Parathyroid adenoma (tissue), 2 donors: ENCODE measurements around the gene GPAT2.
"Not testable (repeated sequence)": the region's sequence is repeated elsewhere in the genome, so short reads cannot be mapped to it uniquely, and the experiment has no call there.

Experiments used
- H2AFZ ChIP-seq: fragments of 300-600 bp; sonication (generic); one replicate; pipeline ENCODE4 v1.7.0; 2017; ENCODE audit warnings: antibody characterized with exemption, mild to moderate bottlenecking
- H3K27ac ChIP-seq: fragments of 300-600 bp; sonication (generic); one replicate; pipeline ENCODE4 v1.7.0; 2017
- H3K27me3 ChIP-seq: fragments of 300-600 bp; sonication (generic); one replicate; pipeline ENCODE4 v1.7.0; 2017; ENCODE audit warnings: low read length; ENCODE audit not compliant: control insufficient read depth, insufficient read depth
- H3K36me3 ChIP-seq: fragments of 300-600 bp; sonication (generic); one replicate; pipeline ENCODE4 v1.7.0; 2017; ENCODE audit warnings: low read length; ENCODE audit not compliant: control insufficient read depth, insufficient read depth
- H3K4me1 ChIP-seq: fragments of 300-600 bp; sonication (generic); one replicate; pipeline ENCODE4 v1.7.0; 2017; ENCODE audit warnings: control low read depth
- H3K4me2 ChIP-seq: fragments of 300-600 bp; sonication (generic); one replicate; pipeline ENCODE4 v1.7.0; 2017; ENCODE audit warnings: low read length
- H3K4me3 ChIP-seq: fragments of 300-600 bp; sonication (generic); one replicate; pipeline ENCODE4 v1.7.0; 2017; ENCODE audit warnings: low read depth, low read length
- H3K79me2 ChIP-seq: fragments of 300-600 bp; sonication (generic); one replicate; pipeline ENCODE4 v1.7.0; 2017; ENCODE audit warnings: control low read depth
- H3K9ac ChIP-seq: fragments of 300-600 bp; sonication (generic); one replicate; pipeline ENCODE4 v1.7.0; 2017; ENCODE audit warnings: mild to moderate bottlenecking
- H3K9me3 ChIP-seq: fragments of 300-600 bp; sonication (generic); one replicate; pipeline ENCODE4 v1.7.0; 2017; ENCODE audit warnings: low read length; ENCODE audit not compliant: control insufficient read depth
- TF ChIP-seq, protein P1 (sequence below): fragments of 300-600 bp; sonication (generic); IDR thresholded peaks from one replicate; pipeline ENCODE4 v1.7.0; 2017; ENCODE audit warnings: antibody characterized with exemption, mild to moderate bottlenecking
- donor health status: primary hyperparathyroidism.

The GPAT2 gene

DNA sequence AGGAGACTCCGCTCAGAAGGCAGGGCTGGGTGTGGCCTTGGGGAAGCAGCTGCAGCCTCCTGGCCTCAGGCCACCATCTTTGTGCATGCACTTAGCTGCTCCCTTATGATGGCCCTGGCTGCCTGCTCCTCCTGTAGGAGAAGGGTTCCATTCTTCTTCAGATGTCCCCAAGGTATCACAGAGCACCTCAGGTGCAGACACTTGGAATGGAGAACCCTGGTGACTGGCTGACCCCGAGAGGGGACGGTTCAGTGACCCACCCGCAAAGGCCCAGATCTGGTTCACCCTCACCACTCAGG, 9.6 kb downstream of the GPAT2 start:
- TF ChIP-seq, protein P1, sequence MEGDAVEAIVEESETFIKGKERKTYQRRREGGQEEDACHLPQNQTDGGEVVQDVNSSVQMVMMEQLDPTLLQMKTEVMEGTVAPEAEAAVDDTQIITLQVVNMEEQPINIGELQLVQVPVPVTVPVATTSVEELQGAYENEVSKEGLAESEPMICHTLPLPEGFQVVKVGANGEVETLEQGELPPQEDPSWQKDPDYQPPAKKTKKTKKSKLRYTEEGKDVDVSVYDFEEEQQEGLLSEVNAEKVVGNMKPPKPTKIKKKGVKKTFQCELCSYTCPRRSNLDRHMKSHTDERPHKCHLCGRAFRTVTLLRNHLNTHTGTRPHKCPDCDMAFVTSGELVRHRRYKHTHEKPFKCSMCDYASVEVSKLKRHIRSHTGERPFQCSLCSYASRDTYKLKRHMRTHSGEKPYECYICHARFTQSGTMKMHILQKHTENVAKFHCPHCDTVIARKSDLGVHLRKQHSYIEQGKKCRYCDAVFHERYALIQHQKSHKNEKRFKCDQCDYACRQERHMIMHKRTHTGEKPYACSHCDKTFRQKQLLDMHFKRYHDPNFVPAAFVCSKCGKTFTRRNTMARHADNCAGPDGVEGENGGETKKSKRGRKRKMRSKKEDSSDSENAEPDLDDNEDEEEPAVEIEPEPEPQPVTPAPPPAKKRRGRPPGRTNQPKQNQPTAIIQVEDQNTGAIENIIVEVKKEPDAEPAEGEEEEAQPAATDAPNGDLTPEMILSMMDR = no peak
- H3K4me3 ChIP-seq = no peak overlapping the region
- no peaks in the 10 kb centered on the region for H3K4me1 ChIP-seq
- H3K4me2 ChIP-seq = no peak overlapping the region
- H3K79me2 ChIP-seq = no peaks in the 10 kb centered on the region
- H3K36me3 ChIP-seq = no peaks in the 10 kb centered on the region
- H3K9ac ChIP-seq = no peak overlapping the region
- no peak overlapping the region for H3K27ac ChIP-seq
- H3K9me3 ChIP-seq = no peaks in the 10 kb centered on the region
- no peaks in the 10 kb centered on the region for H3K27me3 ChIP-seq
- H2AFZ ChIP-seq = no peak overlapping the region

DNA sequence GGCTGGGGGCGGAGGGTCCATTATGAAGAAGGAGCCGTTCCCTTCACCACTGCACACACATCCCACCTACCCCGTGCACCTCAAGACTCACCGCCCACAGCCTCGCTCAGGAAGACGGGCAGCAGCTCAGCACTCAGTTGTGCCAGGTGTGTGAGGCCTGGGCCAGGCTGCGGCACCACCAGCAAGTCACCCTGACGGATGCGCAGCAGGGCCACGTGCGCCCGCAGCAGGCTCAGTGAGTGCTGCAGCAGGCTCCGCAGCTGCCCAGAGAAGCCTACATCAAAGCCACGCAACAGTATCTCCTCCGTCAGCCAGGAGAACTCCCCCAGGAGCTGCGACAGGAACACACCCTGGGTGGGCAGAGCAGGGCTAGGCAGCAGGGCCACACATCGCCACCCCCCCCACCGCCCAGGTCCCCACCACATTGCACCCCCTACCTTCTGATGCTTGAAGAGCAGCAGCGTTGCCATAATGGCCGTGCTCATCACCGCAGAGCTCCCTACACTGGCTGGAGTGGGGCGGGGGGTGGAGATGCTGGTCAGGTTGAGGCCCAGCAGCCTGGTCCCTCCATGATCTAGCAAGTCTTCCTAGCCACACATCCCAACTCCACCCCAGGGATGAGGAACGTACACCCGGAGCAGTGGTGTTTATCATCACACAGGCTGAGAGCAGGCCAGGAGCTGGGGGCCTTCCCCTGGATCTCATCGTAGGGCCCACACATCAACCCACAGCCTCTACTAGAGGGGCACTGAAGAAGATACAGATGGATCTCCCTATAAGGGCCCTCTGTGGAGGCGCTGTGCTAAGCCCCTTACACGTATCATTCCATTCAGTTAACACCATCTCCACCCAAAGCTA, 10.2 kb downstream of the GPAT2 start:
- TF ChIP-seq, protein P1 = no peak
- no peaks in the 10 kb centered on the region for H3K27me3 ChIP-seq
- H3K4me3 ChIP-seq = no peak overlapping the region
- no peak overlapping the region for H2AFZ ChIP-seq
- no peak overlapping the region for H3K9ac ChIP-seq
- H3K79me2 ChIP-seq = no peaks in the 10 kb centered on the region
- H3K27ac ChIP-seq = no peak overlapping the region
- H3K4me2 ChIP-seq = no peak overlapping the region
- no peaks in the 10 kb centered on the region for H3K36me3 ChIP-seq
- H3K4me1 ChIP-seq = no peaks in the 10 kb centered on the region
- no peaks in the 10 kb centered on the region for H3K9me3 ChIP-seq

DNA sequence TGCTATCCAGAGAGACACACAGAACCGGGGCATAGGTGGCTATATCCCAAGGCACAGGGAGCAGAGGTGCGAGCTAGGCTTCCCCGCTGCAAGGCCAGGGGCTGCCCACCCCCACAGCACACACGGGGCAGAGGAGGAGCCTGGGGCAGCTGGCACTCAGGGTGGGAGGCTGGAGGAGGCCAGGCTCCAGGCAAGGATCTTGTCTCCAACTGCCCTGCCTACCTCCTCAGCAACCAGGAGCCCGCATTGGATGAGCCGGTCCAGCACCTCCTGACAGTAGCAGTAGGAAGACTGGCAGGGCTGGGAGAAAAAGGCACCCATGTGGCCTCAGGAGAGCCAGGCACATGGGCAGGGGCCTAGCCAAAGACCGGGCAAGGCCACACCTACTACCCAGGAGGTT, 11.0 kb downstream of the GPAT2 start:
- not testable (repeated sequence) for H3K27me3 ChIP-seq, H3K36me3 ChIP-seq, H2AFZ ChIP-seq, H3K4me1 ChIP-seq, H3K4me2 ChIP-seq, H3K79me2 ChIP-seq, H3K9ac ChIP-seq, H3K27ac ChIP-seq, H3K4me3 ChIP-seq, H3K9me3 ChIP-seq

DNA sequence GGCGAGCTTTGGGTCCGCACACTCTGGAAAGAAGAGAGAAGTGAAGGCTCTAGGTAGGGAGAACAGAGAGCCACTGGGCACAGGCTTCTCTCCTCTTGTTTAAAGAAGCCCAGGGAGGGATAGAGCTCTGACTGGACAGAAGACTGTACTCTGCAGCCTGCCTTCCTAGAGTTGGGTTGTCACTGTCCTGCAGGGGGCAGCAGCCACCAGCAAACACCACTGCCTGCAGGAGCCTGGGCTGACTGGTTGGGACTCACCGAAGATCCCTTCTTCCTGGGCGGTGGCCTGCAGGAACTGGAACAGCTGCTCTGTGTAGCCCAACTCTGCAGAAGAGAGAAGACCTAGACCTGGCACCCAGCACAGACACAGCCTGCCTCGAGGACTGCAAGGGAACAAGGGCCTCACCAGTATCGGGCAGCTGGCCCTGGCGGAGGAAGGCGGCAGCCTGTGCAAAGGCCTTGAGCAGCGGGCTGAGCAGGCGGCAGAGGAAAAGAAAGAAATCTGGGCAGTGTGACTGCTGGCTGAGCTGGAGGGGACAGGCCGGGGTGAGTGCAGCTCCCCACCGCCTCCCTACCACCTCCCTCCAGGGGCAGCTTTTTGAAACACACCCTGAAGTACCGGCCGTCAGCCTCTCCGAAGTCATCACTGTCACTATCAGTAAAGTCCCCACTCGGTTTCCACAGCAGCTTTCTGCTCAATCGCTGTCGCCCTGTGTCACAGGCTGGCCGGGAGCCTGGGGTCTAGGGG, 11.8 kb downstream of the GPAT2 start:
- H3K9ac ChIP-seq, H2AFZ ChIP-seq, H3K9me3 ChIP-seq, H3K36me3 ChIP-seq, H3K27ac ChIP-seq, H3K27me3 ChIP-seq, H3K4me2 ChIP-seq, H3K4me3 ChIP-seq, H3K4me1 ChIP-seq, H3K79me2 ChIP-seq: not testable (repeated sequence)
- TF ChIP-seq, protein P1 = peak; percentile 84

DNA sequence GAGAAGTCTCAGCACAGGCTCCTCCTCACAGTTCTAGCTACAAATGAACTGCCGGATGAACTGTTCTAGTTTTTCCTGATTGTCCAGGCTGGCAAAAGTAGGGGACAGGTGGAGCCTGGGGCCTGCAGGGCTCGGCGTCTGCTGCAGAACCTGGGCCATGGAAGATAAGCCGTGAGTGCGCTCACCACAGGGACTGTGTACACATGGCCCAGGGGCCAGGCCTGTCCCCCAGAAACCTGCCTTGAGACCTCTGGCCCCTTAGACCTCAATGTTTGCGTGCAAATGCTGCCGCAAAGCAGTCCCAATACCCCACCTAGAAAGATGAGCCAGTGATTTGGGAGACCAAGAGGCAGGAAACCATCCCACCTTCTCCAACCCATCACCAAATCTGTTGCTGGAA, 12.6 kb downstream of the GPAT2 start:
- not testable (repeated sequence) for H3K27me3 ChIP-seq, H3K9me3 ChIP-seq, H3K36me3 ChIP-seq, H2AFZ ChIP-seq, H3K4me2 ChIP-seq, H3K27ac ChIP-seq, H3K4me1 ChIP-seq, H3K79me2 ChIP-seq, H3K9ac ChIP-seq, H3K4me3 ChIP-seq

DNA sequence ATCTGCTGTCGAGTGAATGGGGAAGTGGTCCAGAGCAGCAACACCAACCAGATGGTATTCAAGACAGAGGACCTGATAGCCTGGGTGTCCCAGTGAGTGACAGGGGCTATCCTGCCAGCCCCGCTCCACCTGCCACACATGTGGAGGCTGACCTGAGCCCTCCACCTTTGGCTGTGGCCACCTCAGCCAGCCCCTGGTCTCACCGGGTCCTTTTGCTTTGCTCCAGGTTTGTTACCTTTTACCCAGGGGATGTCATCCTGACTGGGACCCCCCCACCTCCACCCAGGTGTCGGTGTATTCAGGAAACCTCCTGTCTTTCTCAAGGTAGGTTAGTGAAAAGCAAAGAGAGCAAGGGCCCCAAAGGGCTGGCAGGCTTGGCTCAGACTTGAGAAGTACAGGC, 13.6 kb downstream of the GPAT2 start:
- not testable (repeated sequence) for H3K9me3 ChIP-seq, H3K4me1 ChIP-seq, H3K27me3 ChIP-seq, H2AFZ ChIP-seq, H3K79me2 ChIP-seq, H3K36me3 ChIP-seq, H3K4me3 ChIP-seq, H3K9ac ChIP-seq, H3K4me2 ChIP-seq, H3K27ac ChIP-seq

DNA sequence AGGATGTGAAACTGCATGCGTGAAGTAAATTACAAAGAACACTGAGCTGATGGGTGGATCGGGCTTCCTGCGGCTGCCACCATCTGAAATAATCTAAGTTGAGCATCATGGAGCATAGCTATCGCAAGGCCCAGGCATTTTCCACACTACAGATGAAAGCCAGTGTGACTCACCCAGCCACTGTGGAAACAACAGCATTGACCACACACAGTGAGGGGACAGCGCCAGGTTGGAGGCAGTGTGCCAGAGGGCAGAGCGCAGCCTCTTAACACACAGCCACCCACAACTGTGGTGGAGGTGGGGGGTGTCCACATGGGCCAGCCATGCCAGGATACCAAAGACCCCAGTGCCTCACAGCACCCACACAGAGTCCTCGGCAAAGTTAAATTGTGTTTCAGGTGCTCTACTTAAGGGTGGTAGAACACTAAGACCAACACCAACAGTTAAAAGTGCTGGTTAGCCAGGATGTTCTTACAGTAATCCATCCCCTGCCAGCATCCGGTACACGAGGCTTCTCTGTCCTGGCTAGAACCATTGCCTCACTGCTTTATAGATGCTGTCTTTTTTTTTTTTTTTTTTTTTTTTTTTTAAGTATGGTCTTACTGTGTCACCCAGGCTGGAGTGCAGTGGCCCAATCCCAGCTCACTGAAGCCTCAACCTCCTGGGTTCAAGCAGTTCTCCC, 14.7 kb downstream of the GPAT2 start:
- H3K4me3 ChIP-seq, H3K27me3 ChIP-seq, H3K27ac ChIP-seq, H3K9me3 ChIP-seq, H3K9ac ChIP-seq, H3K36me3 ChIP-seq, H3K4me1 ChIP-seq, H3K4me2 ChIP-seq, H3K79me2 ChIP-seq, H2AFZ ChIP-seq: not testable (repeated sequence)

DNA sequence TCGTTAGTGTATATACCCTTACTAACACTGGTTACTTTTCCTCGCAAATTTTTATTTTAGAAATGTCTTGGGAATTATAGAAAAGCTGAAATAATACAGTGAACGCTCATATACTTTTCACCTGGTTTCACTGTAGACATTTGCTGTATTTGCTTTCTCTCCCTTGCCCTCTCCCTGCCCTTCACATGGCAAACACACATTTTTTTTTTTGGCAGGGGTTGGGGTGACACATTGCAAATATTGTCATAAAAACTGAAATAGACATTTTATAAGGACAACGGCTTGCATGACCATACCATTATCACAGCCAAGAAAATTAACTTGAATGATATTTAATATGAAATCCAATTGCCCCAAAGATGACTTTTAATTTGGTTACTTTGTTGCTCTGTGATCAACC, 18.4 kb downstream of the GPAT2 start:
- not testable (repeated sequence) for H3K27me3 ChIP-seq, H3K9me3 ChIP-seq, H3K79me2 ChIP-seq, H3K4me2 ChIP-seq, H3K27ac ChIP-seq, H3K4me1 ChIP-seq, H3K36me3 ChIP-seq, H2AFZ ChIP-seq, H3K4me3 ChIP-seq, H3K9ac ChIP-seq
